ENCODE data around the gene KIAA0753. TPM values are rescaled to one million over a fixed set of nuclear protein-coding genes. Genes with fewer than 3 reads are reported as not detected.

KIAA0753 gene
- total RNA-seq, 4 donors from 2014 or later: 20.8 to 46.7 (median 25.6) TPM

GRCh38 chr17:6580625-6581024, 59.9 kb downstream of the KIAA0753 start:
- H3K27ac ChIP-seq: no peak overlapping the region
- TF ChIP-seq CTCF (IDR thresholded peaks at IDR 0.05) (no peak), POLR2A (IDR thresholded peaks at IDR 0.05) (no peak)
- peaks cover 11 to 12% of the 10 kb centered on the region in 2 donors for H3K36me3 ChIP-seq
- peaks cover 1 to 2% of the 10 kb centered on the region in 2 donors for H3K4me1 ChIP-seq
- no peak for DNase-seq
- intact Hi-C loops (cut with DNase I): no loop called here
- no peaks in the 10 kb centered on the region for H3K9me3 ChIP-seq
- 83 to 92% methylated on average over 8 to 9 of the region's 9 CpGs for WGBS, 2 donors
- no peaks in the 10 kb centered on the region for H3K27me3 ChIP-seq
- H3K4me3 ChIP-seq (replicated peaks in 1 of 3): no peak overlapping the region

DNA sequence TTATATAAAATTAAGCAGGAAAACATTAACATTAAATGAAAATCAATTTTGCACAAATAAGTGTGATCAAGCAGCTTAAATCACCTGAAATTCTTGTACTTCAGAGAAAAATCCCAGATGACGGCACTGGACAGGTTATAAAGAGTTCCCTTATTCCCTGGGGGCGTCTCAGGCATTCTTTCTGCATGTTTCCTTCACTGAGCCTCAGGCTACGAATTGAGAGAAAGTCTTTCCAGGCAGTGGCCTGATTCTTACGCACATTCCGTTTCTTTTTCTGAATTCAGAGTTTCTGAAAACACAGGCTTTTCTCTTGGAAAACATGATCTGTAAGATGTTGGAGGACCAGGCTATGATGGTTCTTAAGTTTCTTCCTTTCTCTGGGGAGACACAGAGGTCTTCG, 62.0 kb downstream of the KIAA0753 start:
- TF ChIP-seq POLR2A (IDR thresholded peaks at IDR 0.05): no peak
- no peak for TF ChIP-seq CTCF (IDR thresholded peaks at IDR 0.05)
- WGBS, 2 donors: 81 to 87% methylated on average over 6 of the region's 6 CpGs
- Histone ChIP-seq H3K36me3 (peaks cover 0 to 6% of the 10 kb centered on the region in 2 donors), H3K27me3 (no peaks in the 10 kb centered on the region), H3K27ac (no peak overlapping the region), H3K9me3 (no peaks in the 10 kb centered on the region), H3K4me1 (peaks cover 17% of the 10 kb centered on the region in 2 donors), H3K4me3 (replicated peaks in 1 of 3) (no peak overlapping the region)
- intact Hi-C loops (cut with DNase I): loop anchor here (5.0 kb wide), 1 partner anchor 106 kb away; no protein-coding TSS in a partner anchor
- DNase-seq: no peak

- H3K27me3 ChIP-seq: no peaks in the 10 kb centered on the region
- intact Hi-C loops (cut with DNase I): loop anchor here (5.0 kb wide), 1 partner anchor 105 kb away; no protein-coding TSS in a partner anchor
- H3K4me1 ChIP-seq: peaks cover 17% of the 10 kb centered on the region in 2 donors
- DNase-seq: no peak
- H3K4me3 ChIP-seq (replicated peaks in 1 of 3): no peak overlapping the region
- no peaks in the 10 kb centered on the region for H3K9me3 ChIP-seq
- TF ChIP-seq POLR2A (IDR thresholded peaks at IDR 0.05): no peak
- no peak for TF ChIP-seq CTCF (IDR thresholded peaks at IDR 0.05)
- no peak overlapping the region for H3K27ac ChIP-seq
- WGBS, 2 donors: 88 to 93% methylated on average over 7 of the region's 7 CpGs
- peaks cover 0 to 6% of the 10 kb centered on the region in 2 donors for H3K36me3 ChIP-seq
These were observed 62.7 kb downstream of the KIAA0753 start for GRCh38 chr17:6577686-6578263.

DNA sequence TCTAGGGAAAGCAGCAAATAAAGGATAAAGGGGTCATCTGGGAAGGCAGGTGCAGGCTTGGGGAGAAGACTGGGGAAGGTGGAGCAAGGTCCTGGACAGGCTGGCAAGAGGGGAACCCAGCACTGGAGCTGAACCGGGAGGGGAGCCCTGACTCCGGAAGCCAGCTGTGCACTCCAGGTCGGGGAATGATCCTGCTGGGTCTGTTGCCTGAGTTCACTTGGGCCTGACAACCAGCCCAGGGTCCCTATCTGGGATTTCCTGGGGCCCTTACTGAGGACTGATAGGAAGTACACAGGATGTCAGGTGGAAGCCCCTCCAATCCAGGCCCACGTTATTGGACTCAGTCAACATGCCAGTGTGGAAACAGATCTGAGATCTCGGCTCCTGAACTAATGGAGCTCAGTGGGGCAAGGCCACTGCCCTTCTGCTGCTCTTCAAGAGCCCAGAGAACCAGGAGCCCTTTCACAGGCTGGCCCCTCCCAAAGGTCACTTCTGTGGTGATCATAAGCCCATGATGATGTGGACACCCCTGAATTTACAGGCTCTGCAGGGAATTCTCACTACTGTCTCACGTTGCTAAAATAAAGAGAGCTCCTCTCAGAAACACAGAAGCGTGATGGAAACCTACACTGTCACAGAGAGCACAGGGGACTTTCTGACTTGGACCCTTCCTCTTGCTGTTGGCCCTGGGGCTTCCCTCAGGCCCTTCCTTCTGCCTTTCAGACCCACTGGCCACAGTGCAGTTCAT, 64.3 kb downstream of the KIAA0753 start:
- TF ChIP-seq CTCF (IDR thresholded peaks at IDR 0.05) (no peak), POLR2A (IDR thresholded peaks at IDR 0.05) (no peak)
- intact Hi-C loops (cut with DNase I): loop anchor here (5.0 kb wide), 1 partner anchor 104 kb away; no protein-coding TSS in a partner anchor
- Histone ChIP-seq H3K27me3 (no peaks in the 10 kb centered on the region), H3K36me3 (peaks cover 0 to 6% of the 10 kb centered on the region in 2 donors), H3K27ac (no peak overlapping the region), H3K9me3 (no peaks in the 10 kb centered on the region), H3K4me1 (peaks cover 17% of the 10 kb centered on the region in 2 donors), H3K4me3 (replicated peaks in 1 of 3) (no peak overlapping the region)
- WGBS, 2 donors: 88 to 90% methylated on average over 7 of the region's 7 CpGs
- DNase-seq: no peak

GRCh38 chr17:6575596-6575988, 64.9 kb downstream of the KIAA0753 start:
- no peak for DNase-seq
- H3K36me3 ChIP-seq: peaks cover 0 to 6% of the 10 kb centered on the region in 2 donors
- H3K4me3 ChIP-seq (replicated peaks in 1 of 3): no peak overlapping the region
- H3K4me1 ChIP-seq: peaks cover 17% of the 10 kb centered on the region in 2 donors
- no peaks in the 10 kb centered on the region for H3K9me3 ChIP-seq
- H3K27me3 ChIP-seq: no peaks in the 10 kb centered on the region
- WGBS, 2 donors: 73 to 76% methylated on average over 5 of the region's 5 CpGs
- intact Hi-C loops (cut with DNase I): loop anchor here (5.0 kb wide), 1 partner anchor 103 kb away; no protein-coding TSS in a partner anchor
- H3K27ac ChIP-seq: peak overlapping the region; percentile 10 to 73 (median 21)
- no peak for TF ChIP-seq CTCF (IDR thresholded peaks at IDR 0.05)
- no peak for TF ChIP-seq POLR2A (IDR thresholded peaks at IDR 0.05)
